Epithelial cell of esophagus (primary cell): Measurements from ENCODE around the gene CLEC4M.

Experiments
- DNase-seq: peaks from one replicate; pipeline ENCODE4 v3.0.0; 2010; ENCODE audit warnings: low read depth
- H3K4me3 ChIP-seq: 2 replicates; pipeline ENCODE4 v1.5.1; 2011; ENCODE audit warnings: mild to moderate bottlenecking, low read length, control low read depth
- TF ChIP-seq, protein P1 (sequence below): IDR thresholded peaks from 2 replicates; pipeline ENCODE4 v1.5.1; 2011; ENCODE audit warnings: low read depth, mild to moderate bottlenecking, low read length, control low read depth, inconsistent platforms; ENCODE audit not compliant: insufficient read depth; ENCODE audit errors: missing control alignments

Gene CLEC4M, protein sequence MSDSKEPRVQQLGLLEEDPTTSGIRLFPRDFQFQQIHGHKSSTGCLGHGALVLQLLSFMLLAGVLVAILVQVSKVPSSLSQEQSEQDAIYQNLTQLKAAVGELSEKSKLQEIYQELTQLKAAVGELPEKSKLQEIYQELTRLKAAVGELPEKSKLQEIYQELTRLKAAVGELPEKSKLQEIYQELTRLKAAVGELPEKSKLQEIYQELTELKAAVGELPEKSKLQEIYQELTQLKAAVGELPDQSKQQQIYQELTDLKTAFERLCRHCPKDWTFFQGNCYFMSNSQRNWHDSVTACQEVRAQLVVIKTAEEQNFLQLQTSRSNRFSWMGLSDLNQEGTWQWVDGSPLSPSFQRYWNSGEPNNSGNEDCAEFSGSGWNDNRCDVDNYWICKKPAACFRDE

DNA sequence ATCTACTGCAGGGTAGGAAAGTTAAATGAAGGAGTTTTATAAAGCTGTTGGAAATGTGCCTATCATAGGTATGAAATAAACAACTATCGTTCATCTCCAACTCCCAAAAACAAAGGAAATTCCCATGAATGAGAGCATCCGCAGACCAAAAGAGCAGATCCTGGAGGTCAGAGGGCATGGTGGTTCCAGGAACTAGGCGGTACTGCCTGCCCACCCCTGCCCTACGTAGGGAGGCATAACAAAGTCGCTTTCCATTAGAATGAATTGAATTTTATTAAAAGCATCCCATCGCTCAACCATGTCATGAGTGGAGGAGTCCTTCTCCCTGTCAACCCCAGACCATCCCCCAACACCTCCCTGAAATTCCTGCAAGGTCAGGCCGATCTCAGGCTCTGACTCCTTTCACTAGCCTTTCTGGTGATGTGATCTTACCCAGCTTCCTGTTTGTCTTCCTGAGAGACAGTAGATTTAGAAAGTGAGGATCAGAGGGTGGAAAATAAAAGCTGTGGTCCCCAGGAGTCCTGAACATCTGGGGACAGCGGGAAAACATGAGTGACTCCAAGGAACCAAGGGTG lies at the start of gene CLEC4M:
CLEC4M (plus strand) TSS at position 525 of the 575 bp plus-strand sequence; CDS start at position 549, 24 bp downstream.
- no peak for DNase-seq
- TF ChIP-seq, protein P1, sequence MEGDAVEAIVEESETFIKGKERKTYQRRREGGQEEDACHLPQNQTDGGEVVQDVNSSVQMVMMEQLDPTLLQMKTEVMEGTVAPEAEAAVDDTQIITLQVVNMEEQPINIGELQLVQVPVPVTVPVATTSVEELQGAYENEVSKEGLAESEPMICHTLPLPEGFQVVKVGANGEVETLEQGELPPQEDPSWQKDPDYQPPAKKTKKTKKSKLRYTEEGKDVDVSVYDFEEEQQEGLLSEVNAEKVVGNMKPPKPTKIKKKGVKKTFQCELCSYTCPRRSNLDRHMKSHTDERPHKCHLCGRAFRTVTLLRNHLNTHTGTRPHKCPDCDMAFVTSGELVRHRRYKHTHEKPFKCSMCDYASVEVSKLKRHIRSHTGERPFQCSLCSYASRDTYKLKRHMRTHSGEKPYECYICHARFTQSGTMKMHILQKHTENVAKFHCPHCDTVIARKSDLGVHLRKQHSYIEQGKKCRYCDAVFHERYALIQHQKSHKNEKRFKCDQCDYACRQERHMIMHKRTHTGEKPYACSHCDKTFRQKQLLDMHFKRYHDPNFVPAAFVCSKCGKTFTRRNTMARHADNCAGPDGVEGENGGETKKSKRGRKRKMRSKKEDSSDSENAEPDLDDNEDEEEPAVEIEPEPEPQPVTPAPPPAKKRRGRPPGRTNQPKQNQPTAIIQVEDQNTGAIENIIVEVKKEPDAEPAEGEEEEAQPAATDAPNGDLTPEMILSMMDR = no peak
- no peak within 1 kb of the TSS for H3K4me3 ChIP-seq

DNA sequence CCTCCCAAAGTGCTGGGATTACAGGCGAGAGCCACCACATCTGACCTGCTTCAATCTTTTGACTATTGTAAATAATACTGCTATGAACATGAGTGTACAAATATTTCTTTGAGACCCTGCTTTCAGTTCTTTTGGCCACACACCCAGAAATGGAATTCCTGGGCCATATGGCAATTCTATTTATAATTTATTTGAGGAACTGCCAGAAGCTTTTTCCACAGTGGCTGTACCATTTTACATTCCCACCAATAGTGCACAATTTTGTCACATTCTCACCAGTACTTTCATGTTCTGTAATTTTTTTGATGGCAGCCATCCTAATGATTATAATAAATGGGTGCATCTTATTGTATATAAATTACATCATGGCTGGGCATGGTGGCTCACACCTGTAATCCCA lies 47.4 kb upstream of the CLEC4M start:
- H3K4me3 ChIP-seq = no peak overlapping the region
- no peak for DNase-seq
- TF ChIP-seq, protein P1 = no peak

DNA sequence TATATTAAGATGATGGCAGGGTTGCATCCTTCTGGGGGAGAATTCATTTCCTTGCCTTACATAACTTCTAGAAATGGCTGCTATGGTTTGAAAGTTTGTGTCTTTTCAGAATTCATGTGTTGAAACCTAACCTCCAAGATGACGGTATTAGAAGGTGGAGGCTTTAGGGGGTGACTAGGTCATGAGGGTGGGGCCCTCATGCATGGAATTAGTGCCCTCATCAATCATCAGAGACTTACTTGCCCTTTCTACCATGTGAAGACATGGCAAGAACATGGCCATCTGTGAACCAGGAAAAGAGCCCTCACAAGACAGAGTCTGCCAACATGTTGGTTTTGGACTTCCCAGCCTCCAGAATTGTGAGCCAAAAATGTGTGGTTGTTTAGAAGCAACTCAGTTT lies 46.3 kb upstream of the CLEC4M start:
- no peak for DNase-seq
- H3K4me3 ChIP-seq = no peak overlapping the region
- TF ChIP-seq, protein P1 = no peak

DNA sequence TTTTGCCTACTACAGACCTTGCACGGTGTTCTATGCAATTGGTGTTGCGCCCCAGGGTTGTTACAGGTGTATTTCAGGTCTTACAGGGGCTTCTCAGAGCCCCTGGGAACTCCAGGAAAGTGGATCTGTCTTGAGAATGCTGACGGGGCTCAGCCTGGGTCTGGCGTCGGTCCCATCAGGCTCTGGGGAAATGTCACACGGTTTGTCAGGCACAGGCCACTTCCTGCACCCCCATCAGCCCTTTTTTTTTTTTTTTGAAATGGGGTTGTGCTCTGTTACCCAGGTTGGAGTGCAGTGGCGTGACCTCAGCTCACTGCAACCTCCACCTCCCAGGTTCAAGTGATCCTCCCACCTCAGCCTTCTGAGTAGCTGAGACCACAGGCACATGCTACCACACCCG lies 44.4 kb upstream of the CLEC4M start:
- DNase-seq = no peak
- TF ChIP-seq, protein P1 = no peak
- H3K4me3 ChIP-seq = no peak overlapping the region

DNA sequence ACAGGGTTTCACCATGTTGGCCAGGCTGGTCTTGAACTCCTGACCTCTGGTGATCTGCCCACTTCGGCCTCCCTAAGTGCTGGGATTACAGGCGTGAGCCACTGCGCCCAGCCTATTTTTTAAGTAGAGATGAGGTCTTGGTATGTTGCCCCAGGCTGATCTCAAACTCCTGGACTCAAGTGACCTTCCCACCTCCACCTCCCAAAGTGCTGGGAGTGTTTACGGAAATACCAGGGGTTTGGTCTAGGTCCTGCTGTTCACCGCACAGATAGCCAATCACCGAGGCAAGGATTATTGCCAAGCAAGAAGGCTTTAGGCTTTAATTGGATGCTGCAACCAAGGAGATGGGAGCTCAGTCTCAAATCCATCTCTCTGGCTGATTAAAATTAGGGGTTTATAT lies 42.7 kb upstream of the CLEC4M start:
- DNase-seq = no peak
- TF ChIP-seq, protein P1 = no peak
- H3K4me3 ChIP-seq = no peak overlapping the region

DNA sequence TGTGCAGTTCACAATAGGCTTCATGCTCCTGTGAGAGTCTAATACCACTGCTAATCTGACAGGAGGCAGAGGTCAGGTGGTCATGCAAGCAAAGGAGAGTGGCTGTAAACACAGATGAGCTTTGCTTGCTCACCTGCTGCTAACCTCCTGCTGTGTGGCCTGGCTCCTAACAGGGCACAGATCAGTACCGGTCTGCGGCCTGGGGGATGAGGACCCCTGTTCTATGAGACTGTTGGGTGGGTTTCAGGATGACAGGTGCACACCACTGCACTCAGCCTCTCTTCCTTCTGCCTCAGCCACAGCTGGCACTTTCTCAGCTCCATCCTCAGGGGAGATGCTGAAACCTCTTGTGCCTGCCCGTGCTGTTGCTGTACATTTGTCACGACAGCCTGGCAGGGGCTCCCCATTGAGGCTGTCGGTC lies 40.8 kb upstream of the CLEC4M start:
- TF ChIP-seq, protein P1 = no peak
- H3K4me3 ChIP-seq = no peak overlapping the region

More for the DNA sequence above, 40.8 kb upstream of the CLEC4M start:
- DNase-seq = no peak
